GM21528 (cell line): Measurements from ENCODE around the gene MACROH2A2.
"Not testable (repeated sequence)": the region's sequence is repeated elsewhere in the genome, so short reads cannot be mapped to it uniquely, and the experiment has no call there.

Source experiments
- ATAC-seq: cut with Tn5 transposase; IDR thresholded peaks from one replicate; pipeline ENCODE4 v1.9.1; 2021; ENCODE audit warnings: mild to moderate bottlenecking, moderate library complexity; ENCODE audit not compliant: unreplicated experiment, low FRiP score

Gene MACROH2A2

DNA sequence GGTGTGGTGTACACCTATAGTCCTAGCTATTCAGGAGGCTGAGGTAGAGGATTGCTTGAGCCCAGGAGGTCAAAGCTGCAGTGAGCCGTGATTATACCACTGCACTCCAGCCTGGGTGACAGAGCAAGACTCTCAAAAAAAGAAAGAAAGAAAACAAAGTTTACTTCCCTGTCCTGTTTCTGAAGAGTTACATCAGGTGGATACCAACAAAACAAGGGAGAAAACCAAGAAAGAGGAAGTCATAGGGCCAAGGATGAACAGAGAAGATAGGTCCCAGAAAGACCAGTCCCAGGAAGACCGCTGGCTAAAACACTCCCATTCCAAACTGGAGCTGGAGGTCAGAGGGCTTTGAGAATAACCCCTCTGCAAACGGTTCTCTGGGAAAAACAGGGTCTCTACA is 13.5 kb downstream of the MACROH2A2 start:
- ATAC-seq = no peak

DNA sequence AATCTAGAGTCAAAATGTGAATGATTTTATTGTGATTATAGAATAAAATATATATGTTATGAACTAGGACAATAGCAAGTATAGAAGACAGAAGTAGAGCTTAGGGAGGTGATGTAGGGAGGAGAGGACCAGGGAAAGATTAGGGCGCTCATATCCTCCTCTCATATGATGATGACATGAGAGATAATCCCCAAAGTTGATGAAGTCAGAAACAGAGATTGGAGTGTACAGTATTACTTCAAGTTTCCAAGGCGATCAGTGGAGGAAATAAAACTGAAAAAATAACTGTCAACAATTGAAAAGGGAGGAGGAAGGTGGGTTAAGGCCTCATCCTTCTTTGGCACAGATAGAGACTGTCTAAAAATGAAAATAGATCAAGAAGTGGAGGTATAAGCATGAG is 14.9 kb downstream of the MACROH2A2 start:
- no peak for ATAC-seq

DNA sequence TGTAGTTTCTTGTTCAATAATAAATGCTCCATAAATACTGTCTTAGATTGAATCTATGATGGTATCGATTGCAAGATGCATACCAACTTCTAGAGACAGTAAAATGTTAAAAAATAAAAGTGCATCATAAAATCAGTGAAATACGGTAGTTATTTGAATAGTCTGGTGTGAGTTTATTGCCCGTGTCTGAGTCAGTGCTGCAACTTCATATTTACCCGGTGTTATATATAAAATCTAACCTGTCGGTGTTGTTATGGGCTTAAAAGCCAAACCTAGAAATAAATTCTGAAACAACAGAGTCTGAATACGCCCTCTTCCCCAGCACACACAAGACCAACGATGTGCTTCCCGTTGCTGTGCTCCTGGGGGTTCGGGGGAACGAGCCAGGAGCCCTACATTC is 16.3 kb downstream of the MACROH2A2 start:
- no peak for ATAC-seq

DNA sequence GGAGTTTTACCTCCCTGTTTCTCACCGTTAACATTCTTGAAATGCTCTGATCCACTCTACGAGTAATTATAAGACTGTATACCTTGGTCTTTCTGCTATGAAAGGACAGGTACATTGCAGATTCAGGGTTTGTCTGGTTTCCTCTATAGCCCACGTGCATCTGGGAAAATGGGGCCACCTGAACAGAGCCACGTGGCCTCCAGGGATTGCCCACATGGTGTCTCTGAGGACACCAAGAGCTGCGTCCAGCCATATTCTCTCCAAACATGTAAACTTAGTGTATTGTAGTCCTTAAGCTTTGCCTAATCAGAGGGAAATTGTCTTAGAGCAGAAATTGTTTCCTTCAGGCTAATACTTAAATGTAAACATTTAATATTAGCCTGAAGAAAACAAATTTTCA is 16.7 kb downstream of the MACROH2A2 start:
- ATAC-seq = no peak

DNA sequence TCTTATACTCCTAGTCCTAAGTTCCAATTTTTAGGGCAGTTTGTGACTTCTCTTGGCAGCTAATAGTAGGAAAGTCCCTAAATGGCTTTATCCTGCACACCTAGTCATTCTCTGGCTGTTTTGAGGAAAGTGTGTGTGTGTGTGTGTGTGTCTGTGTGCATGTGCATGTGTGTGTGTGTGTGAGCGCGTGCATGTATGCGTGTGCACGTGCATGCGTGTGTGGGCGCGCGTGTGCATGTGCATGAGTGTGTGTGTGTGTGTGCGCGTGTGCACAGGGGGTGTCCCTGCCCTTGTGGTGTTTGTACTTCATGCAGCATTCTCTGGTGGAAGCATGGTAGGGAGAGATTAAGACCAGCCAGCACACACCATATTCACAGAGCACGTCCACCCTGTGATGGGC is 18.2 kb downstream of the MACROH2A2 start:
- no peak for ATAC-seq

DNA sequence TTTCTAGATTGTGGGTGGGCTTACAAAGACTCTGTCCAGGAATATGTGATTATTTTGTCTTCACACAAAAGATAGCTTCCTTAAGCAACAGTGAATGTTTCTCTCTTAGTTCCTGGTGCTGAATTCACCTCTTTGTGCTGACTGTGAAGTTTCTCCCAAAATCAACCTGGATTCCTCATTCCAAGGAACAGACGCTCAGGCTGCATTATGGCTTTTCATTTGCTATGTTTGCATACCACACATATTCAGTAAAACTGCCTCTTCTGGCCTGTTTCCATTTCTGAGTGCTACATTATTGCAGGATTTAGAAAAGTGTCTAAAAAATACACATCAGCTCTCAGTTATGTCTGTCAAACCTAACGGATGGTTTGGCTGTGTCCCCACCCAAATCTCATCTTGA is 21.5 kb downstream of the MACROH2A2 start:
- ATAC-seq = no peak

DNA sequence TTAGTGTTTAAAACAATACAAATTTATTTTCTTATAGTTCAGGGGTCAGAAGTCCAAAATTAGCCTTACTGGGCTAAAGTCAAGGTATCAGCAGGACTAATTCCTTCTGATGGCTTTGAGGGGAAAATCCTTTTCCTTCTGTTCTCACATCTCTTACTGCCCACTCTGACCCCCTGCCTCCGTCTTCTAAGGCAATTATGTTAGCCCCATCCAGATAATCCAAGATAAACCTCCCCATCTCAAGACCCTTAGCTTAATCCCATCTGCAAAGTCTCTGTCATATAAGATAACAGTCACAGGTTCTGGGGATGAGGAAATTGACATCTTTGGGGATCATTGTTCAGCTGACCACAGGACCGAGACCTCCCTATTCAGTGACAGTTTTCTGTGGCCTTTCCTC is 22.3 kb downstream of the MACROH2A2 start:
- ATAC-seq = no peak

DNA sequence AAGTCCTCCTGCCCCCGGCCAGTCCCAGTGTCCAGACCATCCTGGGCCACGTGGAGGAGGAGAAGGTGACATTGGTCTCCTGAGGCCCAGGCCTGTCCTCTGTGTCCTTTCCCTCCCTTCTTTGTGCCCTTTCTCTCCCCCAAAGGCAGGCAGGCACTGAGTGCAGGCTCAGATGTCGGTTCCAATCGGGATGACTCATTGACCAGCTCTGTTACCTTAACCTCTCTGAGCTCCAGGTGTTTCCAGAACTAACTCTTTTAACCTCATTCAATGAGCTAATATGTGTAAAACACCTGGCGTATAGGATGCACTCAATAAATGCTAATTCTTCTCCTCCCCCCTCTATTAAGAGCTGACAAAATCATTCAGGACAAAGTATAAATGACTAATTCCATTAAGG is 25.7 kb downstream of the MACROH2A2 start:
- ATAC-seq = no peak

DNA sequence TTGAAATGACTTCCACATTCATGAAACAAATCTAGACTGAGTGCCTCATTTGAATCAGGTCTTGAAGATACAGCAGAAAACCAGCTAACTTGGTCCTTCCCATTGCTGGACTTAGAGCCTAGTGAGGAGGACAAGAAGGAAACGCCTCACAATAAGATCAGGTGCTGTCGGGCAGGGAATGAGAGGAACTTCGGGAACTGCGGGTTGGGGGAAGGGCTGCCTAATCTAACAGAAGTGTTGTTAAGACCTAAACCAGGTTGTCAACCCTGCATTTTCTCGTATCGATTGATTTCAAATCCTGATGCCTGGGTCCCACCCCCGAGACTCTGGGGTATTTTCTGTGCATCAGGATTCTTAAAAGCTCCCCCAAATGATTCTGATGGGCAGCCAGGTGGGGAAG is 26.3 kb downstream of the MACROH2A2 start:
- ATAC-seq = no peak

DNA sequence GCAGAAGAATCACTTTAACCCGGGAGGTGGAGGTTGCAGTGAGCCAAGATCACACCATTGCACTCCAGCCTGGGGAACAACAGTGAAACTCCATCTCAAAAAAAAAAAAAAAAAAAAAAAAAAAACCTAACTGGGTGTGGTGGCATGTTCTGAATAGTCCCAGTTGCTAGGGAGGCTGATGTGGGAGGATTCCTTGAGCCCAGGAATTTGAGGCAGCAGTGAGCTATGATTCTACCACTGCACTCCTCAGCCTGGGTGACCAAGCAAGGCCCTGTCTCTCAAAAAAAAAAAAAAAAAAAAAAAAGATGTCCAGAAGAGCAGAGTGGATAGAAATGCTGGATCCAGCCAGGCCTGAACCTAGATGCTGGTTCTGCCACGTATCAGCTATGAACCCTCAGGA is 28.1 kb downstream of the MACROH2A2 start:
- not testable (repeated sequence) for ATAC-seq

DNA sequence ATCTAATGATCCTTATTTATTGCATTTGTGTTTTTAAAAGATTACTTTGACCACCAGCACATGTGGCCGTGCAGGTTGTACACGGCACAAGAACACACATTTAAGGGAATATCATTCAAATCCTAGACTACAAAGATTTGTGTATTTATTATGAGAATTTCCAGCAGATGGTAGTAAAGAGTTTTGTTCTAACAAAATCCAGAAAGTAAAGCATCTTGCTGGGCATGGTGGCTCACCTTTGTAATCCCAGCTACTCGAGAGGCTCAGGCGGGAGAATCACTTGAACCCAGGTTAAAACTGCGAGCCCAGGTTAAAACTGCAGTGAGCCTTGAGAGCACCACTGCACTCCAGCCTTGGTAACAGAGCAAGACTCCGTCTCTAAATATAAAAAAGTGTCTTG is 31.5 kb downstream of the MACROH2A2 start:
- no peak for ATAC-seq

DNA sequence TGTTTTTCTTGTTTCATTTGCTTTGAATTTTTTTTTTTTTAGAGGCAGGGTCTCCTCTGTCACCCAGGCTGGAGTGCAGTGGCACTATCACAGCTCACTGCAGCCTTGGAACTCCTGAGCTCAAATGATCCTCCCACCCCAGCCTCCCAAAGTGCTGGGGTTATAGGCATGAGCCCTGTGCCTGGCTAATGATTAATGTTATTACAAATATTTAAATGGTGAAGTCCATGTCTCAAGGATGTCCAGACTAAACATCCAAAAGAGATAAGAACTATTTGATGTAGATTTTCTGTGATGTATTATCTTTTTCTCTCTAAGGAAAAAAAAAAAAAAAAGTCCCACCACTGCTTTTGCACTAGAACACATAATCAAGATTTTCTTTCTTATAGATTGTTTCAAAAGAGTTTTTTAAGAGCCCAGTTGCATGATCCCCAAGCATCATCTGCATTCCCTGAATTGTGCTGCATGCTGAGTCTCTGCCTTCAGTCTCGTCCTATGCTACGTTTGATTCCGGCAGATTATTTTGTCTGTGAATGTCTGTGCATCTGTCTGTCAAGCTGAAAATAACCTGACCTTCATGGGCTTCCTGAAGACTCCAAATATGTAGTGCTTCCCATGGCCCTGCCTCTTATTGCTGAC is 33.4 kb downstream of the MACROH2A2 start:
- ATAC-seq = no peak

DNA sequence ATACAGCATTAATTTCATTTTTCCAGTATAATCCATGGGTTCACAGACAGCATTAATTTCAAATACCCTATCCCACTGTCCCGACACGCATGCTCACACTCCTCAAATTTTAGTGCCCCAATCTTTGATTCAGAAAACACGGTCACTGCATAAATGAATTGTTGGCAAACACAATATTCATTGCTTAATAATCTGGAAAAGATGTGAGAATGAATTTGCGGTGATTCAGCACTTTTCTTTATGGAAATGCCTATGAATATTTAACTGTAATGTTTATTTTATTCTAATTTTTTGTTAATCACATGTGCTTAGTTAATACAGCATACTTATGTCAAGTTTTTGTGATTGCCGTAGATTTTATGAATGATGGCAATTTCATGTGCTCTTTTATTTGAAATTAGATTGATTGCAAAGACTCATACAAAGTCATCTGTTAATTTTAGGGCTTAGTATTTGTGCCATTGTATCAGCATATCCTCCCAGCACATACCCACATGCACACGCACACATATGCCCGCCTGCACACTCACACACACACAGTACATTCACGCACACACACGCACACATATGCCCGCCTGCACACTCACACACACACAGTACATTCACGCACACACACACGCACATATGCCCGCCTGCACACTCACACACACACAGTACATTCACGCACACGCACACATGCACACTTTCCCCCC is 35.1 kb downstream of the MACROH2A2 start:
- ATAC-seq = no peak

DNA sequence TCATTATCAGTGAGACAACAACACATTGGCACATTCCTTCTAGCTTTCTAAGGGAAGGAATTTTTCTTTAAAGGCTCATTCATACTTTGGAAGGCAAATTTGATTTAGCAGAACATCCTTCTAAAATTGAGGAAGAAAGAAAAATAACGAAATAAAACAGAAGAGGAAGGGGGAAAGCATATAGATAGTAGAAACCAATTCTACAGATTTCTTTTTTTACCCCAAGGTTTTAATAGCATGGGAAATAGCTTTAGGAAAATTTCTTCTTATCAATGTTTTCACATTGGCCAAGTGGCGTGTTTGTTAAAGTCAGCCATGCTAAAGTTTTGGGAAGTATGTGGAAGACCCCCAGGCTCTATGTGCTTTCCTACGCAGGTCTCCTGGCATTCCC is 35.7 kb downstream of the MACROH2A2 start:
- no peak for ATAC-seq

DNA sequence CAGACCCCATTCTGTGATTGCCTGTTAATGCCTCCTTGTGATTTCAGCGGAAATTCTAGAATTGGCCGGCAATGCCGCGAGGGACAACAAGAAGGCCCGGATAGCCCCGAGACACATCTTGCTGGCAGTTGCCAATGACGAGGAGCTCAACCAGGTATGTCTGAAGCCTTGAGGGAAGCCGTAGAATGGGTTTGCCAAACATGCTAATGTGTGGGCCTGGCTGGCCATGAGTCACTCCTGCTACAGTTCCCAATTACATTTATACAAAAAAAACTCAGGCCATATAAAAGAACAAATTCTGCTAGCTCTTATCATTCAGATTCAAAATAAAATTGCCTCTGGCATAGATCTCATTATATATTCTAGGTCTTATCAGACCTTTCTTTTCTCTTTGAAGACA is 37.4 kb downstream of the MACROH2A2 start:
- ATAC-seq = no peak

DNA sequence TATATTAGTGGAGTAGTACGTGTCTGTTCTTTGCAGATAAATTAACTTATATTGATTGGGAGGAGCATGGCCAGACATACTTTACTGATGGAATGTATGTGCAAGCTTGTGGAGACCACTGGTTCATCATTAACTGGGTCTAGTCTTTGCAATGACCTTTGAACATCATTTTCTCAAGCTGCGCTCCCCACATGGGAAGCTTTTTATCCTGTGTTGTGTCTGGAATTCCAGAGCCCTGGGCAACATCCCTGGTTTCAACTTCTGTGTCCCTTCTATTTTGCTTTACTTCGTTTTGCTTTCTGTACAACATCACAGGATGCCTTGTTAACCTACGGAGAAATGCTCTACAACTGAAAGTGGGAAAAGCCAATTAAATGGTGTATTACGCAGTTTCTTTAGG is 38.3 kb downstream of the MACROH2A2 start:
- ATAC-seq = no peak

DNA sequence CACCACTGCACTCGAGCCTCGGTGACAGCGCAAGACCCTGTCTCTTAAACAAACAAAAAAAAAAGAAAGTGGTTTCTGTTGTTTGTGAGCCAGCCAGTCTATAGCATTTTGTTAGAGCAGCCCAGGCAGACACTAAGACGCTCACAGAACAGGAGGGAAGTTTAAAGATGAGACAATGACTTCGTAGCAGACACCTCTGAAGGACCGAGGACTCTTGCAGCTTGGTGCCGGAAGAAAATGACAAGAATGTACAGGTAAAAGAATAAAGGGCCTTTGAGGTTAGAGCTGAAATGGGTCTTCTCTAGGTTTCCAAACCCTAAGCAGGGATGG is 39.7 kb downstream of the MACROH2A2 start:
- ATAC-seq = no peak

DNA sequence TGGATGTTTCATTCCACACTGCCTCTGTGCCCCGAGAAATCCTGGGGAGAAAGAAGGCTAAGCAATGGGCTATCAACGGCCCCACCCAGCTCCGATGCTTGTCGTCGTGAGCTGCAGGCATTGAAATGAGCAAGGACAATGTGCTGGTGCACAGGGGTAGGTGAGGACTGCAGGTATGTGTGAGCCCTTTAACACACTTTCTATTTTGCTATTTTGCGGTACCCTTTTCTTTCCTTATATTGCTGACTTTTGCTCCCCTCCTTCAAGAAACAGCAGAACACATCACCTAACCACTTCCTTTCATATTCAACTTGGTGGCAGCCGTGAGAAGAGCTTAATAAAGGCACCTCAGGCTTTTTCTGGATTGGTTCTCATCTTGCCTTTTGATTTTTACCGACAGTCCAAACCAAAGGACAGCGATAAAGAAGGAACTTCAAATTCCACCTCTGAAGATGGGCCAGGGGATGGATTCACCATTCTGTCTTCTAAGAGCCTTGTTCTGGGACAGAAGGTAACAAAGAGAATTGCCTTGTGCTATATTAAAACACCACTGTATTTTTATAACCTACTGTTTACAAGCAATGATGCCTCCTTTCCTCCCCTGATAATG is 40.8 kb downstream of the MACROH2A2 start:
- no peak for ATAC-seq

DNA sequence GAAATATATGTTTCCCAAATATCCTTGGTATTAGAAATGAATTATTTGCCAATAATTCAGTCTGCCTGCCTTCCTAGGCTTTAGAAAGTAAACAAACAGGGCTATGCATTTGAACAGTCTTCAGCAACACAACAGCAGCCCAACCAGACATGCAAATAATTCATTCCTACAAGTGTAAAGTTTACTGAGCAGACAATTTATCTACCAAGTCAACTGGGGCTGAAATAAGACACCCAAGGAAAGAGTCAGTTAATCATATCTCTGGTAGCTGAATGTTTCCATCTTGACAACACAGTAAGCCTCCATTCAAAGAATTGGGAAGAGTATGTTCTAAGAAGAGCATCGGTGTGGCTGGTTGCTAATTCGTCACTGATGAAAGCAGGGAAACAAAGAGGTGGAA is 41.6 kb downstream of the MACROH2A2 start:
- ATAC-seq = no peak

DNA sequence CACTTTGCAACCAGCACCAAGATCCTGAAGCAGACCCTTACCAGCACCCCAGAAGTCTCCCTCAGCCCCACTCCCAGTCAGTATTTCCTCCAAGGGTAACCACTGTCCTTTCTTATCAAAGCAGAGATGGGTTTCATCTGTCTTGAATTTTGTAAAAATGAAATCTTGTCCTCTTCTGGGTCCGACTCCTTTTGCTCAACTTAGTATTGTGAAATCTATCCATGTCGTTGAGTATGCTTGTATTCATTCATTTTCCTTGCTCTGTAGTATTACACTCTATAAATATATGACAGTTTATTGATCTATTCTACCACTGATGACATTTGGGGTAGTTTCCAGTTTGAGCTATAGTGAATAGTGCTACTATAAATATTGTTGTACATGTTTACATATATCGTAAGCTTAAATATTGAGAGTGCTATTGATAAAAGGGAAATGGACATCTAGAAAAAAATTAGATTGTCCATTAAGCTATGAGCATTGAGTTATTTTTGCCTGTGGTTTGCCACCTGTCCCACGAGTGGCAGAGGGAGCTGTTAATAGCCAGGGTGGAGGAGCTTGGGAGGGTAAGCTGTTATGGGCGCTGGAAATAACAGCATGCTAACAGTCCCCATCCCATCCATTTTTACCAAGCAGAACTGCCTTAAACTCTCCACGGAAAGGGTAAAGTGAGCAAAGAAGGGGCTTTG is 43.5 kb downstream of the MACROH2A2 start:
- no peak for ATAC-seq

DNA sequence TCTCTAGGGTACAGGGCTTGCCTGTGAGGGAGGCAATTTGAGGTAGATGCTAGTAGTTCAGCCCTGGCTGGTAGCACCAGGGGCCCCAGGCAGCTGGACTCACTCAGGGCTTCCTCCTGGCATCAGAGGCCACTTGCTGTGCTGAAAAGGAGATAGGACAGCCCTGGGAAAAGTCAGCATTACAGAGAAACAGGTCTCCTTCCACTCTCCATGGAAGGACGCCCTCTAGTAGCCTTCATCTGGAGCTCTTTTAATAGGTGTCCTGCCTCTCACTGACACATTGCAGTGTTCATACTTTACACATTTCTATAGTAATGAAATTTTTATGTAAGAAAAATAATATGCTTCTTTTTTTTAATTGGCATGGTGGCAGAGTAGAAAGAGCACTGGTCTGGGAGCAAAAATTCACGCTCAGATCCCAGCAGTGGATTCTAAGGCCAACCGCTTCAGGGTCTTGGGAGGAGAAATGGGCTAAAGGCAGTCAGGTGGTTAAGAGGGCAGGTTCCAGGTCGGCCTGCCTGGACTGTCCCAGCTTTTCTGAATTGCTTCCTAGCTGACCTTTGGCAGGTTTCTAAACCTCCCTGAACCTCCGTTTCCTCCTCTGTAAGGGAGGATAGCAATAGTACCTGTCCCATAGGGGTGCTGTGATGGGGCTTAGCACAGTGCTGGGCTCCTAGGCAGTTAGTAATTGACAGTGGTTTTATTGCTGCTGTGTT is 44.2 kb downstream of the MACROH2A2 start:
- no peak for ATAC-seq
